Hippocampal formation (tissue), 2 donors: ENCODE data around the gene VPS41.

ENCODE experiments used
- DNase-seq, 2 donors: peaks; one replicate each; lab custom pipeline; 2025; lab: John Stamatoyannopoulos, UW

The VPS41 gene

GRCh38 chr7:38905056-38905759 is 3.8 kb downstream of the VPS41 start:
- DNase-seq = no peak

- no peak for DNase-seq
These were observed 5.9 kb downstream of the VPS41 start for GRCh38 chr7:38903057-38903456.

- DNase-seq = no peak
These were observed 6.5 kb downstream of the VPS41 start for GRCh38 chr7:38902449-38902848.

GRCh38 chr7:38893061-38893460 is 15.9 kb downstream of the VPS41 start:
- no peak for DNase-seq

- no peak for DNase-seq
These were observed 18.4 kb downstream of the VPS41 start for GRCh38 chr7:38890597-38890996.

GRCh38 chr7:38889872-38890432 is 19.0 kb downstream of the VPS41 start:
- no peak for DNase-seq

- no peak for DNase-seq
These were observed 19.9 kb downstream of the VPS41 start for GRCh38 chr7:38889079-38889478.

GRCh38 chr7:38886265-38886664 is 22.7 kb downstream of the VPS41 start:
- DNase-seq = no peak

GRCh38 chr7:38883706-38884105 is 25.3 kb downstream of the VPS41 start:
- DNase-seq = no peak

GRCh38 chr7:38881947-38882684 is 26.9 kb downstream of the VPS41 start:
- DNase-seq = no peak

- DNase-seq = no peak
These were observed 28.0 kb downstream of the VPS41 start for GRCh38 chr7:38881015-38881414.

GRCh38 chr7:38880454-38880853 is 28.5 kb downstream of the VPS41 start:
- peak in 1 of 2 donors; percentile 23 for DNase-seq

- no peak for DNase-seq
These were observed 29.0 kb downstream of the VPS41 start for GRCh38 chr7:38880035-38880434.

GRCh38 chr7:38878694-38879457 is 30.1 kb downstream of the VPS41 start:
- no peak for DNase-seq

GRCh38 chr7:38873433-38873832 is 35.6 kb downstream of the VPS41 start:
- DNase-seq = no peak

- no peak for DNase-seq
These were observed 36.8 kb downstream of the VPS41 start for GRCh38 chr7:38872202-38872601.

GRCh38 chr7:38870147-38870546 is 38.8 kb downstream of the VPS41 start:
- DNase-seq = no peak

- no peak for DNase-seq
These were observed 45.2 kb downstream of the VPS41 start for GRCh38 chr7:38863601-38864291.

- DNase-seq = no peak
These were observed 46.3 kb downstream of the VPS41 start for GRCh38 chr7:38862666-38863065.

GRCh38 chr7:38858259-38858884 is 50.6 kb downstream of the VPS41 start:
- DNase-seq = no peak

- no peak for DNase-seq
These were observed 53.1 kb downstream of the VPS41 start for GRCh38 chr7:38855867-38856266.
